Endometrial microvascular endothelial cells (primary cell): Measurements from ENCODE around the gene AGPAT3. TPM values are rescaled to one million over a fixed set of nuclear protein-coding genes. Genes with fewer than 3 reads are reported as not detected.

Source experiments
- in situ Hi-C: cut with HindIII; loops from 2 replicates; pipeline ENCODE4 v1.10.0; 2017; ENCODE audit warnings: low sequenced_read_pairs, low pct_unique_long_range_greater_than_20kb; ENCODE audit errors: inconsistent ontology term
- total RNA-seq: library from RNA; depleted of rRNA; stranded (reverse); fragments of >200 nt; gene quantifications from one replicate; pipeline ENCODE4 v1.2.3, GENCODE V29; 2015; ENCODE audit errors: inconsistent ontology term

Gene AGPAT3
- total RNA-seq, 1 donor from 2014 or later = 72.7 TPM

DNA sequence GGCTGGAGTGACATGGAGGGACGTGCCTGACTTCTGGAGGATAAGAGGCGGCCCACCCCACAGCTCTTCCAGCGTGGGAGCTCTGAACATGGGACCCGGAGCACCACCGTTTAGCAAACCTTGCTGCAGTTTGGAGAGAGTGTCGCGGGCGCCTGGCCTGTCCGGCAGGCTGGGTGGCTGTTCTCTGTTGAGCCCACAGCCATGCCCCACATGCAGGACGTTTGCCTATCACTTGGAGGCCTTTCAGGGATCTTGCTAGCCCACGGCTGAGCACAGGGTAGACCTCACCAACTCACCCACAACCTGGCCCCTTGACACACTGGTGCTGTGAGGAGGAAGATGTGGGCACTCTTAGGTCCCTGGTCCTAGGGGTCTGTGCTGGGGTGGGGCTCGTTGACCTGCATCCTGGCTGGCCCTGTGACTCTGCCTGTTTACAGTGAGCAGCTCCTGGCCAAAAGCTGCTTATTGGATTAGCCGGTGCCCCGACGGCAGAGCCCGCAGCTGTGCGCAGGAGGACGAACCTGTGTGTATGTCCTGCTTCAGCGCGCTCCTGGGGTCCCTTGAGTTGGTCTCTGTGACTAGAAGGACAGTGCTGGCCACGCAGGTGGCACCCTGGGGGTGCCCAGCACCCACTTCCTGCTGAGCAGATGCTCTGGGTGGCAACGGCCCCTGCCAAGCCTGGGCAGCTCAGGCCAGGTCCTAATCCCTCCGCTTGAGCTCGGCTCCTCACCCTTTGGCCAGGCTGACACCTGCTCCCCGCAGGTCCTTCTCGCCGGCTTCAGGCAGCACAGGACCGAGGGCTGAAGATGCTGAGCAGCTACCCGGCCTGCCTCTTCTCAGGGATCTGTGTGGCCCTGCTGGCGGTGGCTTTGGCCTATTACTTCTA lies 74.7 kb downstream of the AGPAT3 start:
- in situ Hi-C loops = no loop called here

DNA sequence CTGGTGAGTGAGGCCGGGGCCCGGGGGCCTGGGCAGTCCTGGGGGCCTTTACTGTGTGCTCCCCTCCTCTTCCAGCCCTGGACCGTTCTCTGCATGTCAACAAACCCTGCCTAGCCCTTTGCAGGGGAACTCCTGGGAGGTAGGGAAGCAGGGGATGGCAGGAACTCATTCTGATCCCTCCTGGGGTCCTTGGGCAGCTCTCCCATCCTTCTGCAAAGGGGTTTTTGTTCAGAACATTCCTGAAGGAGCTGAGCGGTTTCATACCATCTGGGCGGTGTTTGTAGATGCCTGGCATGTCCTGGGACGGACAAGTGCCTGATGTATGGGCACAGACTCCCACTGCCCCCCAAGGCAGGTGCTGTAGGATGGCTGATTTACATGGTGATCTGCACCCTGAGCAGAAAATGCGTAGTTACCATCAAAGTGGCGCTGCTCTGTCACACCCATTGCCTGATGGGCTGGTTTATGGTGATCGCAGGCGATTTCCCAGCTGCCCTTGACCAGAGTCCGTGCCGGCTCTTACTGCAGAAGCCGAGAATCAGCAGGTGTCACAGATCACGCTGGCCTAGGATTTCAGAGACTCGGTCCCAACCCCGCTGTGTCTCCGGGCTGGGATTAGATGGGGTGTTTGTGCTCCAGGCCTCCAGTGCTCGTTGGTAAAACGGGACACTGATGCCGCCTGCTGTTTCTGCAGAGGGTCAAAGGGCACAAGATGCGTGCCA lies 75.5 kb downstream of the AGPAT3 start:
- in situ Hi-C loops = no loop called here

DNA sequence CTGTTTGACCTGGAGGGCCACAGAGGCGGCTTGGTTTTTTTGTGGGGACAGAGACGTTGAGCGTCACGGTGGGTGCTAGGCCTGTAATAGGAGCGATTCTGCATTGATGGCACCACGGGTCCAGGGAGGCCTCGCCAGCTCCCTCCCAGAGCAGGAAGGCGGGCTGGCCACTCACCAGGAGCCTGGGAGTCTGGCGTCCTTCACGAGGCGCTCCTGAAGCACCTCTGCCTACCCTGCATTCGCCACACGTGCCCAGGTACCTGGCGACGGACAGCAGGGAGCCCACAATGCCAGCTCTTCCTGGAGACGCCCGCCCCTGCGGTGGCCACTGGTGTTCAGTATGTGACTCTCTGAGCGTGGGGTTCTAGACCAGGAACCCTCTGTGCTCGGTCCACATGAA lies 77.2 kb downstream of the AGPAT3 start:
- in situ Hi-C loops = no loop called here

DNA sequence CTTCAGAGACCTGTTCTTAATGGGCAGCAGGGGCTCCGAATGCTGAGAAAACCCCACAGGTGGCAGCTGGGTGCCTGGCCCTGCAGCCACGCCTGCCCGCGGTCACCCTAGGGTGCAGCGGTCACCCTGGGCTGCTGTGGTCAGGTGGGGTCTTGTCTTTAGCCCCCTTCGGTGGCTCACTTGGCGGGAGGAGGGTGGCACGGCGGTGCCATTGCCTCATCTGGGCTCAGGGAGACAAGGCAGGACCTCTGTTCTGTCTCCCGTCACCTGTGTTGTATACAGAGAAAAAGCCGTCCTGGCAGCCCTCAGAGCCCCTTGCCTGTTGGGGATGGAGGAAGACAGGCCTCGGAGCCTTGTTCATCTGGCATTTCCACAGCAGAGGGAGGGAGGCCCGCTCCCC lies 77.6 kb downstream of the AGPAT3 start:
- in situ Hi-C loops = no loop called here

DNA sequence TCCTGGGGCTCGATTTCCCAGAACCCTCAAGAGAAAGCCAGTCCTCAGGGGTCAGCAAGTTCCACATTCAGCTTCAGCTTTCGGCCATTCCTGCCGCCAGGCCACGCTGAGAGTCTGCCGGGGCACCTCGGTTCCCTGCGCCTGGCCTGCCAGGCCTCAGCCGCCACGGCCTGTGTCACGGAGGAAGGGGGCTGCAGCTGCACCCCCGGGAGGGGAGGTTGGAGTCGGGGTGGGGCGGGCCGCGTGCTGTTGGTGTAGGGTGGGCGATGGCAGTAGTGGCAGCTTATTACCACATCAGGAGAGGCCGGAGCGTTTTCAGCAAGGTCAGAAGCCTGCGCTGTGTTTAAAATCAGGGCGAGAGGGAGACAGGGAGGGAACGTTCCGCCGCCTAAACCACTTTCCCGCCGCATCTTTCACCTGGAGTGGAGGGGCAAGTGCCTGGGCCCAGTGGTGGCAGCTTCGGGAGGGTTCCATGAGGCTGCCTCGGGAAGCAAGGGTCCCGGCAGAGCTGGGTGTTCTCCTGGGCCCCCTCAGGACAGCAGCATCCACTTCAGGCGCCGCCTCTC lies 78.6 kb downstream of the AGPAT3 start:
- in situ Hi-C loops = no loop called here

DNA sequence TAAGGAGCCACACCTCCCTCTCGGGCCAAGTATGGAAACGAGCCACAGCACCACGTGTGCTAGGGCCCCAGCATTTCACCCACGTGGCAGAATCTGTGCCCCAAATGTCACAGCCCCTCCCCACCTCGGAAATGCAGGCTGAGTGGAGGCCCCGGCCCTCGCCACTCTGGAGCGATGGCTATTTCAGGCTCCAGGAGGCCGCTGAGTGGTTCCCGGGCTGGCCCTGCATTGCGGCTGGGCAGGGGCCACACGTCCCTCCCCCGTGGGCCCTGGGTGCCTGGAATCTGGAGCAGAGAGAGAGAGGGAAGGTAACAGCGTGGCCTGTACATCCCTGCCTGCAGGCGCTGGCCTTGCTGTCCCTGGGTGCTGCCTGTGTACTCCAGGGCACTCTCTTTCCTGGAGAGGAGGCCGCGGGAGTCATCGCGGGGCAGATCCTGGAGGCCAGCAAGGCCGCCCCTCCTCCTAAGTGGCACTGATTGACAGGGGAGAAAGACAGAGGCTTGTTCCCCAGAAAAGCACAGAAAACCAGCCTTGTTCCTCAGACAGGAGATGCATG lies 79.1 kb downstream of the AGPAT3 start:
- in situ Hi-C loops = no loop called here

DNA sequence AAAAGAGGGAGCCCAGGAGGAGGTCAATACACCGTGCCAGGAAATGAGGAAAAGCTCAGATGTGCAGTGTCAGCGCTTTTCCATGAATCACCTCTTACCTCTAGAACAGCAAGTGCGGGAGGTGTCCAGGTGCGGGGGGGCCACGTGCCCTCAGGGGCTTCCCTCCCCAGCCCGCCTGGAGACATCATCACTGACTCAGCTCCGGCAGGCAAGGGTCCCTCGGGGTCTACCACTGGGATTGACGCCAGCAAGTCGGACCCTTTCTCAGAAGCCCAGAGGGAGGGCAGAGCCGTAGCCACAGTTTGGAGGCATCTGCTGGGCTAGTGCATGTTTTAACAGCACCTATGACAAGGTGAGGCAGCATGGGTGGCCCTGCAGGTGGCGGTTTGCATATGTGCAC lies 79.7 kb downstream of the AGPAT3 start:
- in situ Hi-C loops = no loop called here

DNA sequence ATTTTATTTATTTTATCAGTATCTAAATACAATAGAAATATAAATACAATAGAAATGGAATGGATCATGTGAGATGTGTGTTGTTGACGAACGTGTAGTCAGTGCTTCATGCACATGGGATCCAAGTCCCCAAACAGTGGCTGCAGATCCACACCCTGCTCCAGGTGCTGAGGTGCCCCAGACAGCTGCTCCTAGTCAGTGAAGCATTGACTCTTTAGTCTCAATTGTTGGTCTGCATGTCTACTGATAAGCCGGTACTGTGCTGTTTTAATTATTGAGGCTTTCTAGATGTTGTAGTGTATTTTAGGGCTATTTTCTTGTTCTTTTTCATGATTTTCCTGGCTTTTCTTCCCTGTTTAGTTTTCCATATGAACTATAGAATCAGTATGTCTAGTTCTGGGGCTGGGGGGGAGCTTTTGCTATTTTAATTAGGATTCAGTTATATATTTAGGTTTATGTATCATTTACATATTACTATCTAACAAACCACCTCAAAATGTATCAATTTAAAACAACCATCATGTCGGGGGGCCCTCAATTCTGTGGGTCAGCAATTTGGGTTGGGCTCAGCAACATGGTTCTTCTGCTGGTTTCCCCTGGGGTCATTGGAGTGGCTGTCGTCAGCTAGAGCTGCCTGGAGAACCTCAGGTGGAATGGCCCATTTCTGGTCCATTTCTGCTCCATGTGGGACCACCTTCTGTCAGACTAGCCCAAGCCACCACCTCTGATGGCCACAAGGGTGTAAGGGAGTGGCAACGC lies 83.9 kb downstream of the AGPAT3 start:
- in situ Hi-C loops = no loop called here

DNA sequence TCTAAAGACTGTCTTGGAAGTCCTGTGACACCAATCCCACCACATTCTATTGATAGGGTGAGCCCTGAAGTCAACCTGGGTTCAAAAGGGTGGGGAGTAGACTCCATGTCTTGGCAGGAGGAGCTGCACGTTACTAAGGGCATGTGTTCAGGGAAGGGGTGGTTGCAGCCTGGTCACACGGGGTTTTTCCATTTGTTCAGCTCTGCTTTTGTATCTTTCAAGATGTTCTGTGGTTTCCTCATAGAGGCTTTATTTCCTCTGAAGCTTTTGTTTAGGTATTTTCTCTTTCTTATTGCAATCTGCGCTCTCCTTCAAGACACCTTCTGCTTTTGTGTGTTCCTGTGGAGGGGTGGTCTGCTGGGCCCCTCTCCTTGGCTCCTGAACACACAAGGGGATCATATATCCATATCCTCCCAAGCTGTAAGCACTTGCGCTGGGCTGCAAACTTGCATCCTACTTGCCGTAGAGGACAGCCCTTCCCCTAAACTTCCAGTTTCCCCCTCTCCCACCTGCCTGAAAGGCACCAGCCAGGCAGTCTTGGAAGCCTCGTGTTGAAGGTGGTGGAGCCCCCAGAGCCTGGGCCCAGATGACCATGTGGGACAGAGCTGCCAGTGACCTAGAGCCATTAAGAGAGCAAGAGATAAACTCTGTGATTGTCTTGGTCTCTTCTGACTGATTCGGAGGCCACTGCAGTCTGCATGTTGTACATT lies 84.6 kb downstream of the AGPAT3 start:
- in situ Hi-C loops = no loop called here

DNA sequence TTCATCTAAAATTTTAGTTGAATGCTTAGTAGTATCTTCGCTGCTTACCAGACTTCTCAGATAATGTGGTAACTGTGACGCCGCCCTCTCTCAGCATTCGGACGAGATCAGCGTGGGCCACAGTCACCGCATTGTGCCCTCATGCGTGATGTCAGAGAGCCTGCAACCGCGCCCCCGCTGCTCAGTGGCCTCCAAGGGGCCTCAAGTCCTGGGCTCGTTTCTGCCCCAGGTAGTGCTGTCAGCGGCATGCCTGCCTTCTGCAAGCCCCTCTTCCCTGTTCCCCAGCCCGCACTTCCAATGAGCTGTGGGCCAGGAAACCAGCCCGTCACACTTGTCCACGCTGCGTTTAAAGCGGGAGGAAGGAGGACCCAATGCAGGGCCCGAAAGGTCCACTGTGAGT lies 85.5 kb downstream of the AGPAT3 start:
- in situ Hi-C loops = no loop called here

DNA sequence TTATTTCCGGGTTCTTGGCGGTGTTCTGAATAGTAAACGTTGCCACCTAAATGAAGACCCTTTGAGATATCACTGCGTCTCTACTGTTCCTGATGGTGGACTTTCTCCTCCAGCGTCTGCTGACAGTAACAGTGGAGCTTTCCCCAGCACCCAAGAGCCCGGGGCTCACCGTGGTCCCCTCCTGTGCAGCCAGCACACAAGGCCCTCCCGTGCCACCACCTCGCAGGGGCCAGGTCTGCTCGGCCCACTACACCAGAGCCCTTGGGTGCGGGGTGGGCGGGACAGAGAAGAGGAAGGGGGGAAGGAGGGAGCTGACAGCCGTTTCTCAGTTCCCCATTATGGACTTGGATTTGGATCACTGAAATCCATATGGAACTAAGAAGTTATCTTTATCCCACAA lies 85.9 kb downstream of the AGPAT3 start:
- in situ Hi-C loops = no loop called here

DNA sequence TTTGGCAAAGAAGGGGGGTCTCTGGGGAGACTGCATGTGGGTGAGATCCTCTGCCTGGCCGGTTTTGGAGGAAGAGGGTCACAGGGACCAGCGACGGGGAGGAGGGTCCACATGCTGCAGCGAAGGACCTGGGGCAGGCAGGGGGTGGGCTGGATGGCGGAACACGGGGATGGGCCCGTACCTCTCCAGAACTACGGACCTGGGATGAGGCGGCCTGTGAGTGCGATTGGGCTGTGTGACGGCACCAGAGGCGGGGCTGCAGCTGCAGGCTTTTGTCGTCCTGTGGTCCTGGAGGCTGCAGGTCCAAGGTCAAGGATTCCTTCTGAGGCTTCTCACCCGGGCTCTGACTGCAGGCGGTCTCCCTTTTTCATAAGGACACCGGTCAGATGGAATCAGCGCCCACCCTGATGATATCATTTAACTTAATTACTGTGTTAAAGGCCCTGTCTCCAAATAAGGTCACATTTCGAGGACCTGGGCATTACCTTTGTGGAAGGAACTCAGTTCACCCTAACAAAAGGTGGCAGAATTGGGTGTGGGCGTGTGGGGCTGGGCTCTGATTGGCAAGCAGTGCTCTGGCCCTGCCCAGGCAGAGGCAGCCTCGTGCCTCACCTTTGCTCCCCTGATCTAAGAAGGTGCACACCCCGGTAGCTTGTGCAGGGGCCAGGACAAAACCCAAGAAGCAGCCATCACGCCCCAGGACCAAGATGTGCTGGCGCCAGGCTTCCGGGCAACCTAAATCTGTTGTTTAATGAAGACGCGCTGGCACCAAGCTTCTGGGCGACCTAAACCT lies 87.1 kb downstream of the AGPAT3 start:
- in situ Hi-C loops = no loop called here

DNA sequence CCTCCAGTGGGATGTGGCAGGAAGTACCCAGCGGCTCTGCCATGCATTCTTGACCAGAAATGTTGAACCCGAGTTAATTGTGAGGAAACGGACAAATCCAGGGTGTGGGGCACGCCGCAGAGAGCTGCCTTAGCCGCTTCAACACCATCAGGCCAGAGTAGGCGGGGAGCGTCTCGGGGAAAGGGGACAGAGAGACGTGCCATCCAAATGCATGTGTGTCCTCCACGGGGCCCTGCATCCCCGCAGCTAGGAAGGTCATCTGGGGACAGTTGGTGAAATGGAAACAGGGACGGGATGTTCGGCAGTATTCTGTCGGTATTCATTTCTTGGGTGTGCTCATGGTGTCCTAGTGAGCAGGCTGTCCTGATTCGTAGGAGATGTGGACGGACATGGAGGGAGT lies 88.0 kb downstream of the AGPAT3 start:
- in situ Hi-C loops = no loop called here

DNA sequence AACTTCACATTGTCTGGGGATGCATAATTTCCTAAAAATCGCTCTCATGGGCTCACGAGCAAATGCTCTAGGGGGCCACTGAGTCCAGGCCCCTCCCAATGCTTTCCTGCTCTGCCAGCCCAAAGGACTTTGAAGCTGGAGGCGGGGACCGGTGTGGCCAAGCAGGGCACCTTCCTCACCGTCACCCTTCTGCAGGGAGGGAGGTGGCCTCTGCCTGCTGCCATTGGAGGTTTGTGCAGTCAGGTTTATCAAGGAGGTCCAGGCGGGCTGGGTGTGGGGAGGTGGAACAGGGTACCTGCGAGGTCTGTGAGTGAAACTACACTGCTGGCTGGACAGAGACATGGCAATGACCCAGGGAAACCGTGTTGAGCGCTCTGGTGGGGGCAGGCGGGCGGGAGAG lies 89.0 kb downstream of the AGPAT3 start:
- in situ Hi-C loops = no loop called here

DNA sequence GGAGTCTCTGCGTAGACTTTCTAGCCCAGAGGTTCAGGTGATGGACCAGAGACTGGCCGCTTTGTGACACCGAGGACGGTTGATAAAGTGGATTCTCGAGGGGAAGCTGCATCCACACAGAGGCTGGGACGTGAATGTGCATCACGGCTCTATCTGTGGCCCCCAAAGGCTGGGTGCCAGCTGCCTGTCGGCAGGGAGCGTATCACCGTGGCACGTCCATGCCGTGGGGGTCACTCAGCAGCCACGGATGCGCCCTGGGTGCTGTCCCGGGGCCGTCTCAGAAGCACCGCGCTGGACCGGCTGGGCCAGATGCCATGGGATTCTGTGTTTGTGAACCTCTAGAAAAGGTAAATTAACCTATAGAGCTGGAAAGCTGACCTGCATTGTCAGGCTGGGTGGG lies 89.9 kb downstream of the AGPAT3 start:
- in situ Hi-C loops = no loop called here

DNA sequence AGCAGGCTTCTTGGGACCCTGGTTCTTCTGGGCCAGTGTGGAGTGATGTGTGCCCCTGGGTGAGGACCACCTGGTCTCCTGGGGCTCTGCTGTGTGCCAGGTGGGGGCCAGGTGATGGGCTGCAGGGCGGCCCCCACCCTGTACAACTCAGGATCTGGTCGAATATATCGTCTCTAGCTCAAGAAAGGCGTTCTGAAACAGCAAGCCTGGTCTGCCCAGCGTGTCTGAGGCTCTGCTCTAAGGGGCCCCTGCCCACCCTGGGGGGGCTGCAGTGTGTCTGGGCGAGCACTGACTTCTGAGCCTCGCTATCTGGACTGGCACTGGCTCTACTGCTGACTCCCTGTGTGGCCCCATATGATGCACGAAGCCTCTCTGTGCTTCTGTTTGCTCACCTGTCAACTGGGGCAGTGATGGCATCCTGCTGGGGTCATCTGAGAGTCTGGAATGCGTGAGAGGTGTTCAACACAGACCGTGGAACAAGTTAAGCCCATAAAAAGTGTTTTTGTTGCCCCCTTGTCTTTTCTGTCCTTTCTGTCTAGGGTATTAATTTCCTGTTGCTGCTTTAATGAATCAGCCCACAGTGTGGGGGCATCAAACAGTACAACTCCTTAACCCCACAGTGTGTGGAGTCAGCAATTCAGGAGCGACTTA lies 91.1 kb downstream of the AGPAT3 start:
- in situ Hi-C loops = no loop called here

DNA sequence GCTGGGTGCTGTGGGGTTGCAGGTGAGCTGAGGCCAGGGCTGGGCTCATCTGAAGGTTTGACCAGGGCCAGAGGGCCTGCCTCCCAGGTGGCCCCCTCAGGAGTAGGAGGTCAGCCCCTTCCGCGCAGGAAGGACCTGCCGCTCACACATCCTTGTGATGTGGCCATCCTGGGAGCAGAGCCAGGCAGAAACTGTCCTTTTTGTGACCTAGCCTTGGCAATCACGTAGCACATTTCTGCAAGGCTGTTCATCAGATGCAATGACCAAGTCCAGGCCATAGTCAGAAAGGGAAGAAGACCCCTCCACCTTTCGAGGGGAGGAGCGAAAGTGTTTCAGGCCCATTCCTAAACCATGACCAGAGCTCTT lies 91.6 kb downstream of the AGPAT3 start:
- in situ Hi-C loops = no loop called here
